Stimulated activated CD8-positive, alpha-beta memory T cell treated with anti-CD3 and anti-CD28 coated beads, Interleukin-15, amount 100 ng/mL, for 4 hours (primary cell): ENCODE results near the gene C16orf78.

Experiments used
- DNase-seq, 2 donors: peaks; one replicate each; pipeline ENCODE4 v3.0.0-alpha.2; 2020; ENCODE audit warnings: low read depth in 2 of 2

C16orf78 gene

GRCh38 chr16:49373504-49373903 lies at the start of gene C16orf78:
TSS of gene C16orf78 (plus strand) at chr16:49373804. CDS start at chr16:49373940, 136 bp downstream.
- no peak for DNase-seq

GRCh38 chr16:49324703-49325102 lies 48.9 kb upstream of the C16orf78 start:
- no peak for DNase-seq

GRCh38 chr16:49327466-49327865 lies 46.1 kb upstream of the C16orf78 start:
- no peak for DNase-seq

GRCh38 chr16:49328325-49328724 lies 45.3 kb upstream of the C16orf78 start:
- no peak for DNase-seq

- DNase-seq: no peak
Observed at GRCh38 chr16:49330562-49331201, 42.9 kb upstream of the C16orf78 start.

GRCh38 chr16:49332589-49333258 lies 40.9 kb upstream of the C16orf78 start:
- no peak for DNase-seq

GRCh38 chr16:49333259-49333597 lies 40.4 kb upstream of the C16orf78 start:
- no peak for DNase-seq

GRCh38 chr16:49335828-49336227 lies 37.8 kb upstream of the C16orf78 start:
- DNase-seq: no peak

GRCh38 chr16:49336581-49336980 lies 37.0 kb upstream of the C16orf78 start:
- DNase-seq: no peak

GRCh38 chr16:49337814-49338350 lies 35.7 kb upstream of the C16orf78 start:
- no peak for DNase-seq

GRCh38 chr16:49338611-49339265 lies 34.9 kb upstream of the C16orf78 start:
- no peak for DNase-seq

GRCh38 chr16:49340466-49340865 lies 33.1 kb upstream of the C16orf78 start:
- no peak for DNase-seq

GRCh38 chr16:49341706-49342105 lies 31.9 kb upstream of the C16orf78 start:
- DNase-seq: no peak

- no peak for DNase-seq
Observed at GRCh38 chr16:49342336-49343265, 31.0 kb upstream of the C16orf78 start.

GRCh38 chr16:49343291-49343690 lies 30.3 kb upstream of the C16orf78 start:
- DNase-seq: no peak

GRCh38 chr16:49344401-49344800 lies 29.2 kb upstream of the C16orf78 start:
- DNase-seq: no peak

GRCh38 chr16:49345829-49346228 lies 27.8 kb upstream of the C16orf78 start:
- no peak for DNase-seq

- DNase-seq: no peak
Observed at GRCh38 chr16:49346459-49346858, 27.1 kb upstream of the C16orf78 start.

- DNase-seq: no peak
Observed at GRCh38 chr16:49347476-49347875, 26.1 kb upstream of the C16orf78 start.

- DNase-seq: no peak
Observed at GRCh38 chr16:49348408-49349176, 25.0 kb upstream of the C16orf78 start.
